HFF-Myc (cell line): Measurements from ENCODE around the gene KLHL29.

Experiments
- DNase-seq: peaks from one replicate; pipeline ENCODE4 v3.0.0-alpha.2; 2011; ENCODE audit warnings: low read depth; ENCODE audit errors: extremely low read depth
- H3K4me3 ChIP-seq: replicated peaks from 2 replicates; pipeline ENCODE4 v1.5.1; 2011; ENCODE audit warnings: low read depth, mild to moderate bottlenecking, control low read depth, low read length
- TF ChIP-seq, protein P1 (sequence below): IDR thresholded peaks from 2 replicates; pipeline ENCODE4 v1.5.1; 2012; ENCODE audit warnings: mild to moderate bottlenecking, low read depth, low read length, control low read depth; ENCODE audit errors: missing control alignments

Gene KLHL29

DNA sequence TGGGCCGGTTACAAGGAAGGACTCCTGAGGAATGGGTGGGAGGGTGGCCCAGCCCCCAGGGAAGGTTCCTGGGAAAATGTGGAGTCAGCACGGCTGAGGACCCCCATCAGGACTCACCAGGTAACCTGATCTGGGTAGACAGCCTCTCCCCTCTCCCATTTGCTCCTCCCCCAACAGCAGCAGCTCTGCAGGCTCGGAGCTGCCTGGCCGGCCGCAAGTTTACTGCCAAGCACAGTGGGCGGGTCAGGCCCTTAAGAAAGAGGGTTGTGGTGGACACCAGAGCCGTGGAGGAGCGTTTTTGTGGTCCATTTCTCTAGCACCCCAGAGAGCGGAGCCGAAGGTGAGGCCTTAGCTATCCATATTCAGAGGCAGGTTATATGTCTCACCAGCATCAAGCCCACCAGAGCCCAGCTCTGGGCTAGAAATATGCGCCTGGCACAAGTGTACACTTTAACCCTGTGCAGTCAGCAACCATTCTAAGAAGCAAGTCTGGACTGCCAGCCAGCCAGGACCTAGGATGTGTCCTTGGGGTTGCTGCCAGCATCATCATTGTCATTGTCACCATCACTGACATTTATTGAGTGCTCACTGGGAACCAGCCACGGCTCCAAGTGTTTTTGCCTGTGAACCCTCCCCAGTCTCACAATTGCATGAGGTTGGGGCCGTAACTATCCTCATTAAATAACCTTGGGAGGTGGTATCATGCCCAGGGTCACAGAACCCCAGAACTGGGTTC lies 190.1 kb downstream of the KLHL29 start:
- TF ChIP-seq, protein P1, sequence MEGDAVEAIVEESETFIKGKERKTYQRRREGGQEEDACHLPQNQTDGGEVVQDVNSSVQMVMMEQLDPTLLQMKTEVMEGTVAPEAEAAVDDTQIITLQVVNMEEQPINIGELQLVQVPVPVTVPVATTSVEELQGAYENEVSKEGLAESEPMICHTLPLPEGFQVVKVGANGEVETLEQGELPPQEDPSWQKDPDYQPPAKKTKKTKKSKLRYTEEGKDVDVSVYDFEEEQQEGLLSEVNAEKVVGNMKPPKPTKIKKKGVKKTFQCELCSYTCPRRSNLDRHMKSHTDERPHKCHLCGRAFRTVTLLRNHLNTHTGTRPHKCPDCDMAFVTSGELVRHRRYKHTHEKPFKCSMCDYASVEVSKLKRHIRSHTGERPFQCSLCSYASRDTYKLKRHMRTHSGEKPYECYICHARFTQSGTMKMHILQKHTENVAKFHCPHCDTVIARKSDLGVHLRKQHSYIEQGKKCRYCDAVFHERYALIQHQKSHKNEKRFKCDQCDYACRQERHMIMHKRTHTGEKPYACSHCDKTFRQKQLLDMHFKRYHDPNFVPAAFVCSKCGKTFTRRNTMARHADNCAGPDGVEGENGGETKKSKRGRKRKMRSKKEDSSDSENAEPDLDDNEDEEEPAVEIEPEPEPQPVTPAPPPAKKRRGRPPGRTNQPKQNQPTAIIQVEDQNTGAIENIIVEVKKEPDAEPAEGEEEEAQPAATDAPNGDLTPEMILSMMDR: no peak

DNA sequence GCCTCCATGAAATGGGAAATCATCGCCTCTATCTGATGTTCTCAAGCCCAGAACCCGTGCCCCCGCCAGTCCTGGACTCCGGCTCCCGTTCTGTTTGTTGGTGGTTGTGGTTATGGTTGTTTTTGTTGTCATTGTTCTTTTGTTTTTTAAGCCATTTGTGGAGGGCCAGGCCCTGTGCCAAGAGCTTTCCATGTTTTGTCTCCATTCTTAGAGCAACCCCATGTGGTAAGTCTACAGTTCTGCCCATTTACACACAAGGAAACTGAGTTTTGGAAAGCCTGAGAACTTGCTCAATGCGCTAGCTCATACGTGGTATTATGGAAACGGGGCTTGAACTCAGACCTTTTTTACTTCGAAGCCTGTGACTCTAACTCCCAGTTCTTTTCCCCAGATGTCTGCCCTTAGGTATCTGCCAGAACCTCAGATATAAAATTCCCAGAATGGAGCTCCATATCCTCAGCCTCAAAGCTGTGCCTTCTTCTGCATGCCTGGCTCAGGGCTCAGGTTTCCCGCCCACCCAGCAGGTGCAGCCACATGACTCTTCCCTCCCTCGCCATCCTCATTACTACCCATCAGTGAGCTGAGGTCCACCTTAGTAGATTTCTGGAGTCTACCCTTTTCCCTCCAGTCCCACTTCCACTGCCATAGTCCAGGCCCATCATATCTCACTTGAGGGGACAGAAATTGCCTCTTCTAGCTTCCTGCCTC lies 194.1 kb downstream of the KLHL29 start:
- no peak for DNase-seq
- H3K4me3 ChIP-seq: no peak overlapping the region
- TF ChIP-seq, protein P1: no peak

More for the DNA sequence above, 190.1 kb downstream of the KLHL29 start:
- H3K4me3 ChIP-seq: no peak overlapping the region
- no peak for DNase-seq

DNA sequence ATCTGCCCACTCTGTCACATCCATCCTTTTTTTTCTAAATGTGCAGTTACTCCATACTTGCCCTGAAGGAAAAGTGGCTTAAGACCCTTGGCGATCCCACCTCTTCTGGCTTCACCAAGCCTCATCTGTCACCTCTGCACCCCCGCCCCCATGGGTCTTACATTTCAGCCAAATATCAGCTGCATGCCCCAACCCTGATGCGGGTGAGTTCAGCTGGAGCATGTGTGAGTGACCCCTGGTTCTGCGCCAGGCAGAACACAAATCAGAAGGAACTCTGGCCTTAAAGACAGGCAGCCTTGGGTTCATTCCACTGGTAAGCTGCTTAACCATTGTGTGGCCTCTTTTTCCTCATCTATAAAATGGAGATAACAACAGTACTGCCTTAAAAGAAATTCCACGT lies 194.7 kb downstream of the KLHL29 start:
- H3K4me3 ChIP-seq: no peak overlapping the region
- TF ChIP-seq, protein P1: no peak
- no peak for DNase-seq

DNA sequence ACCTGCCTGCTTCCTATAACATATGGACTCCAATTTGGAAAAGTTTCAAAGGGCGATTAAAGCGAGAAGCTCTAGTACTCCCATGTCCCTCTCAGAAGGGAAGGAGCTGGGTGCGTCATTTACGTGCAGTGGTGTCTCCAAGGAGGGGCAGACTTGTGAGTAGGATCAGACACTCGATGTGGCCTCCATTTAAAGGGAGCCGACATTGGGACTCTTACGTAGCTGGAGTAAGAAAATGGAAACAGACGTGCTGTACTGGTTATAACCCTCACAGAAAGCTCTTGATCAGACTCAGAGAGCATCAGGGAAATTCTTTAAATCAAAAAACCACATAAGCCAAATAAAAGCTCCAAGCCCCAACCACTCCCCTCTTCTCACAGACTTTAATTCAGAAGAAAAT lies 198.5 kb downstream of the KLHL29 start:
- no peak for DNase-seq
- TF ChIP-seq, protein P1: no peak
- H3K4me3 ChIP-seq: no peak overlapping the region

DNA sequence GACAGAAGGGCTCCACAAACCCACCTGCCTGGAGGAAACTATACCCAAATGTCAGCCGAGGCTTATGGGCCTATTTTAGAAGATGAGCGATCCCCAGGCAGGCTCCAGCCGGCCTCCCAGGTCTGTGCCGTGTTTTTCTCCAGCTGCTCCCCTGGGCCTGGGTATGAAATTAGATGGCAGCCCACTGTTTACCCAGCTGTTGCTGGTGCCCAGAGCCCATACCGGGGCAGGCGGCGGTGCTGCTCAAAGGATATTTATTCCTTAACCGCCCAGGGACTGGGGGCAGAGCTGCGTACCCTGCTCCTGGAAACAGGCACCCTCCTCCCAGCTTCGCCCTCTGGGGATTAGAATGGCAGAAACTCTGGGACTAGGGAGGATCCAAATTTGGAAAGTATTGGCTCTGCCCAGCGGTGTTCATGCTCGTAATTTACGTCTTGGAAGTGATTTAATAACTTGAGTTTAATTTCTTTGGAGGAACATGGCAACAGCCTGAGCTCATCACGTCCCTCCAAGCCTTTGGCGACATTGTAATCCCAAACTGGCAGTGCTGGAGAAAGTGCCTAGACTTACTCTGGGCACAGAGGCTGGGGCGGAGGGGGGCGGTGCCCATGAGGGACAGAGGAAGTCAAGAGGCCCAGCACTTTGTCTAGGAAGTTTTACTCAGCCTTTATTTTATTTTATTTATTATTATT lies 199.2 kb downstream of the KLHL29 start:
- H3K4me3 ChIP-seq: no peak overlapping the region
- TF ChIP-seq, protein P1: no peak

DNA sequence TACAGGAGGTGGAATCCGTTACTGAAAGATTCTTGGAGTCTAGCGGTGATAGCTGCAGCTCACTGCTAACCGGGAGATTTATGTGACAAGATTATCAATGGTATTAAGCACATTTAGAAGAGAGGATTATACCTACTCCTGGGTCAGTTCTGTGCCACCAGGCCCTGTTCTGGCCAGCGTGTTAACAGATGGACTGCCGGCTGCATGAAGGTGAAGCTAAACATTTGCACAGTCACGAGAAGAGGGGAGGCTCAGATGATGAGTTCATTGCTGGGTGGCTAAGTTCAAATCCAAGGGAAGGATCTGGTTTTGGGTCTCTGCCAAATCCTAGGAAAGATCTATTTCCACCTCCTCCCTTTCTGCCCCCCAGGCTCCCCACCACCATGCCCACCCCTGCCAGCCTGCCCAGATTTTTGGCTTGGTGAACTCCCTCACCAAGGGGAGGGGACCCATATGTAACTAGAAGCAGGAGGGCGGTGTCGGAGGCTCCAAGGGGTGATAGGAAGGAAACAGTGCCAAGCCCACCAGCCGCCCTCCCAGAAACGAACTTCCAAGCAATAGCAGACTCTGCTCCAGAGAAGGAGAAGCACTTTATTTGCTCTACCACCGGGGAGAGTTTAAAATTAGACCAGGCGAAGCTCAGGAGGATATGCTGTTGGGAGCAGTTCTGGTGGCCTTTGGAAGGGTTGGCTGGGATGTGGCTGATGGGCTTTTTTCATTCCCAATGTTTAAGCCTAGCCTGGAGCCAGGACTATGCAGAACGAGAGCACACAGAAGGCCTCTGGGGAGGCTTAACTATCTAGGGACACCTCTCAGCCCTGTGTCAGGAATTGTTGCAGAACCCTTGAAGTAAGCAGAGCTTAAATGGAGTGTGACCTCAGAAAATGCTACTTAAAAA lies 200.5 kb downstream of the KLHL29 start:
- TF ChIP-seq, protein P1: no peak
- no peak overlapping the region for H3K4me3 ChIP-seq
- DNase-seq: no peak

More for the DNA sequence above, 199.2 kb downstream of the KLHL29 start:
- DNase-seq: no peak
